ENCODE data around the gene TBCB.

DNA sequence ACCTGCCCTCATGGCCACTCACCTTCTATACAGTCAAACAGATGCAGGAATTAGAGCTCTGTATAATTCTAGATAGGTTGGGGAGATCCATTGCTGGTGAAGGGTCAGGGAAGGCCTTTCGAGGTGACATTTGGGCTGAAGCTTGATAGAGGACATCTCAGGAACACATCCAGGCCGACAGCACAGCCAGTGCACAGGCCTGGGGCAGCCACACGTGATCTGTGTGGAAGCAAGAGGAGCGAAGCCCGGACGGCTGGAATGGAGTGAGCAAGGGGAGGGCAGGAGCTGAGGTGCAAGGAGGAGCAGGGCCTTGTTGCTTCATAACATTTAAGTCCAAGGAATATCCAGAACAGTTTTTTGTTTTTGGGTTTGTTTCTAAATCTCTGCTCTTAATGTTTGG lies 8.8 kb upstream of the TBCB start:
- TF ChIP-seq, protein P1, sequence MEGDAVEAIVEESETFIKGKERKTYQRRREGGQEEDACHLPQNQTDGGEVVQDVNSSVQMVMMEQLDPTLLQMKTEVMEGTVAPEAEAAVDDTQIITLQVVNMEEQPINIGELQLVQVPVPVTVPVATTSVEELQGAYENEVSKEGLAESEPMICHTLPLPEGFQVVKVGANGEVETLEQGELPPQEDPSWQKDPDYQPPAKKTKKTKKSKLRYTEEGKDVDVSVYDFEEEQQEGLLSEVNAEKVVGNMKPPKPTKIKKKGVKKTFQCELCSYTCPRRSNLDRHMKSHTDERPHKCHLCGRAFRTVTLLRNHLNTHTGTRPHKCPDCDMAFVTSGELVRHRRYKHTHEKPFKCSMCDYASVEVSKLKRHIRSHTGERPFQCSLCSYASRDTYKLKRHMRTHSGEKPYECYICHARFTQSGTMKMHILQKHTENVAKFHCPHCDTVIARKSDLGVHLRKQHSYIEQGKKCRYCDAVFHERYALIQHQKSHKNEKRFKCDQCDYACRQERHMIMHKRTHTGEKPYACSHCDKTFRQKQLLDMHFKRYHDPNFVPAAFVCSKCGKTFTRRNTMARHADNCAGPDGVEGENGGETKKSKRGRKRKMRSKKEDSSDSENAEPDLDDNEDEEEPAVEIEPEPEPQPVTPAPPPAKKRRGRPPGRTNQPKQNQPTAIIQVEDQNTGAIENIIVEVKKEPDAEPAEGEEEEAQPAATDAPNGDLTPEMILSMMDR (conservative IDR thresholded peaks at IDR 0.05 in 1 of 2, IDR thresholded peaks at IDR 0.05 in 1 of 2; ENCODE audit: extremely low read depth in 1 of 2, insufficient read depth in 1 of 2, low read depth in 1 of 2, low read length in 2 of 2) = no peak
- no peak for TF ChIP-seq EZH2 (IDR thresholded peaks at IDR 0.05; ENCODE audit: borderline replicate concordance, low read length)
